ENCODE measurements around the gene ITGB4. TPM values are rescaled to one million over a fixed set of nuclear protein-coding genes. Genes with fewer than 3 reads are reported as not detected.

The ITGB4 gene
- 4.2 TPM for polyA plus RNA-seq (2012; ENCODE audit: insufficient read length, low read depth)

GRCh38 chr17:75720656-75721462 lies at the start of gene ITGB4:
ITGB4 (plus strand) TSS chr17:75721459; CDS start chr17:75724704, 3,245 bp downstream.
- no peak for TF ChIP-seq TAF1 (IDR thresholded peaks at IDR 0.05; ENCODE audit: borderline replicate concordance, insufficient read depth, low read length)
- no peak for TF ChIP-seq SIN3A (IDR thresholded peaks at IDR 0.05; ENCODE audit: borderline replicate concordance, insufficient read depth, low read length)
- no peak for TF ChIP-seq FOXP2 (optimal IDR thresholded peaks at IDR 0.05; ENCODE audit: borderline replicate concordance, extremely low read depth, extremely low read length, insufficient read depth)
- TF ChIP-seq REST (IDR thresholded peaks at IDR 0.05; ENCODE audit: insufficient read depth in 1 of 2, low read depth in 2 of 2, low read length in 2 of 2) = no peak
- TF ChIP-seq POLR2AphosphoS5 (IDR thresholded peaks at IDR 0.05; ENCODE audit: low read depth, low read length) = no peak

GRCh38 chr17:75672011-75672410 lies 49.2 kb upstream of the ITGB4 start:
- TF ChIP-seq POLR2AphosphoS5 (IDR thresholded peaks at IDR 0.05; ENCODE audit: low read depth, low read length) = no peak
- no peak for TF ChIP-seq FOXP2 (optimal IDR thresholded peaks at IDR 0.05; ENCODE audit: borderline replicate concordance, extremely low read depth, extremely low read length, insufficient read depth)
- no peak for TF ChIP-seq TAF1 (IDR thresholded peaks at IDR 0.05; ENCODE audit: borderline replicate concordance, insufficient read depth, low read length)
- no peak for TF ChIP-seq SIN3A (IDR thresholded peaks at IDR 0.05; ENCODE audit: borderline replicate concordance, insufficient read depth, low read length)
- no peak for TF ChIP-seq REST (IDR thresholded peaks at IDR 0.05; ENCODE audit: insufficient read depth in 1 of 2, low read depth in 2 of 2, low read length in 2 of 2)

GRCh38 chr17:75673487-75673886 lies 47.8 kb upstream of the ITGB4 start:
- TF ChIP-seq SIN3A (IDR thresholded peaks at IDR 0.05; ENCODE audit: borderline replicate concordance, insufficient read depth, low read length) = no peak
- TF ChIP-seq FOXP2 (optimal IDR thresholded peaks at IDR 0.05; ENCODE audit: borderline replicate concordance, extremely low read depth, extremely low read length, insufficient read depth) = no peak
- no peak for TF ChIP-seq POLR2AphosphoS5 (IDR thresholded peaks at IDR 0.05; ENCODE audit: low read depth, low read length)
- TF ChIP-seq TAF1 (IDR thresholded peaks at IDR 0.05; ENCODE audit: borderline replicate concordance, insufficient read depth, low read length) = no peak
- no peak for TF ChIP-seq REST (IDR thresholded peaks at IDR 0.05; ENCODE audit: insufficient read depth in 1 of 2, low read depth in 2 of 2, low read length in 2 of 2)

GRCh38 chr17:75676461-75676860 lies 44.8 kb upstream of the ITGB4 start:
- TF ChIP-seq TAF1 (IDR thresholded peaks at IDR 0.05; ENCODE audit: borderline replicate concordance, insufficient read depth, low read length) (no peak), REST (IDR thresholded peaks at IDR 0.05; ENCODE audit: insufficient read depth in 1 of 2, low read depth in 2 of 2, low read length in 2 of 2) (no peak), SIN3A (IDR thresholded peaks at IDR 0.05; ENCODE audit: borderline replicate concordance, insufficient read depth, low read length) (no peak), POLR2AphosphoS5 (IDR thresholded peaks at IDR 0.05; ENCODE audit: low read depth, low read length) (no peak)
